Left lung (tissue), 10 donors: ENCODE data around the gene HSD17B1. TPM values are rescaled to one million over a fixed set of nuclear protein-coding genes. Genes with fewer than 3 reads are reported as not detected.
"Not testable (repeated sequence)": the region's sequence is repeated elsewhere in the genome, so short reads cannot be mapped to it uniquely, and the experiment has no call there.

Source experiments
- ATAC-seq: fragments of 200-7000 bp; cut with Tn5 transposase; one replicate; pipeline ENCODE4 v1.9.1; 2020; ENCODE audit warnings: moderate library complexity
- DNase-seq, 4 donors: peaks; one replicate each; pipeline ENCODE4 v3.0.0-alpha.2; 2013 to 2020
- H3K27ac ChIP-seq, 2 donors: fragments of 200-600 bp; sonication (generic) in 1 of 2; one replicate each; pipeline versions ENCODE4 v1.5.0 to v1.8.0; 2020 to 2021
- H3K27me3 ChIP-seq, 2 donors: fragments of 200-600 bp; sonication (generic) in 1 of 2; one replicate each; pipeline versions ENCODE4 v1.5.0 to v1.8.0; 2020 to 2021
- H3K36me3 ChIP-seq, 2 donors: fragments of 200-600 bp; sonication (generic) in 1 of 2; one replicate each; pipeline versions ENCODE4 v1.5.0 to v1.8.0; 2020 to 2021
- H3K4me1 ChIP-seq, 2 donors: fragments of 200-600 bp; one replicate each; pipeline ENCODE4 v1.8.0; 2021
- H3K4me3 ChIP-seq, 2 donors: fragments of 200-600 bp; sonication (generic) in 1 of 2; one replicate each; pipeline versions ENCODE4 v1.5.0 to v1.8.0; 2020 to 2021; ENCODE audit warnings: mild to moderate bottlenecking in 1 of 2
- H3K9me3 ChIP-seq, 2 donors: fragments of 200-600 bp; sonication (generic) in 1 of 2; one replicate each; pipeline versions ENCODE4 v1.5.0 to v1.8.0; 2020 to 2021
- CTCF ChIP-seq, 2 donors: fragments of 200-600 bp; sonication (generic) in 1 of 2; IDR thresholded peaks; one replicate each; pipeline versions ENCODE4 v1.5.0 to v1.8.0; 2021; ENCODE audit warnings: antibody characterized with exemption in 2 of 2
- intact Hi-C, 2 donors: fragments of 100-400 bp; cut with DNase I; formaldehyde crosslinking; loops; one replicate each; pipeline versions ENCODE4 v1.11.2 to v1.14.2; 2022
- polyA plus RNA-seq, 6 donors: library from polyadenylated mRNA; unstranded; fragments of 120-200 nt; gene quantifications; one replicate each; pipeline ENCODE4 v1.2.1, GENCODE V29; 2013; ENCODE audit not compliant: insufficient read length in 6 of 6
- total RNA-seq, 2 donors: library from RNA; stranded (reverse); fragmentation: NEBNext Ultra II Directional; extraction: Animal tissue kit (Norgen Biotek cat#: 25700); gene quantifications; one replicate each; pipeline ENCODE4 v1.2.1, GENCODE V29; 2021
- donor health status: DM: no; HTN: yes; CAD: no.
- donor health status: DM: no; HTN: no; CAD: no.

HSD17B1 gene
- total and polyA plus RNA-seq, 8 donors, result 1.2 to 5.8 (median 4.2) TPM

DNA sequence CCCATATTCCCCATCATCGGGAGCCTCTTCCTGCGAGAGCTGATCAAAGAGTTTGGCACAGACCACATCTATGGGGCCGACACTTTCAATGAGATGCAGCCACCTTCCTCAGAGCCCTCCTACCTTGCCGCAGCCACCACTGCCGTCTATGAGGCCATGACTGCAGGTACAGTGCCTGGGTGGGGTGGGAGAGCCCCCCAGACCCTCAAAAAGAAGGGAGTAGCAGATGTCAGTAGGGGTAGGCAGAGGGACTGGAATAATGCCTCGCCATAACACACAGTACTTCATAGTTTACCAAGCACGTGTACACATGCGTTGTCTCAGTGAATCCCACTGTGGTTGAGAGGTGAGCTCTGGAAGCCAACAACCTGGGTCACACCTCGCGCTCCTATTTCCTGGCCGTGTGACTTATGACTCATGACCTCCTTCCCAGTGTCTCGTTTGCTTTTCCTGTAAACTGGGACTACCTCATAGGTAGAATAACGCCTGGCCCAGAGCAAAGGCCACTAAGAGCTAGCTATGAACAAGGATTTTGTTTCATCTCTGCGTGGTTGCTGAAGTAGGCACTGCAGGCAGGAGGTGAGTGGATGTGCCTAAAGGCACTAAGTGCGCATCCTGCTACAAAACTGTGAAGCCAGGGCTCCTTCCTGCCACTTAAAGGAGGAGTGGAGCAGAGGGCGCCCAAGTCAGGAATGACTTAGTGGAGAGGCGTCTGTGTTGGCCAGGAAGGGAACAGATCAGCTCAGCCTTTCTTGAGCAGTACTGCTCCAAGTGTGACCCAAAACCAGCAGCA, 11.5 kb upstream of the HSD17B1 start:
- DNase-seq (no peak), ATAC-seq (no peak)
- H3K9me3 ChIP-seq, result no peaks in the 10 kb centered on the region
- H3K36me3 ChIP-seq, result peaks cover 0 to 69% of the 10 kb centered on the region in 2 donors
- intact Hi-C loops, result no loop called here
- H3K4me1 ChIP-seq, result peaks cover 5 to 25% of the 10 kb centered on the region in 2 donors
- TF ChIP-seq CTCF (IDR thresholded peaks at IDR 0.05), result no peak
- H3K27me3 ChIP-seq, result no peaks in the 10 kb centered on the region
- H3K27ac ChIP-seq, result no peak overlapping the region
- no peak overlapping the region for H3K4me3 ChIP-seq

GRCh38 chr17:42543190-42544079, 9.3 kb upstream of the HSD17B1 start:
- Histone ChIP-seq H3K4me3 (no peak overlapping the region), H3K27ac (no peak overlapping the region), H3K36me3 (peaks cover 0 to 64% of the 10 kb centered on the region in 2 donors), H3K4me1 (peaks cover 0 to 12% of the 10 kb centered on the region in 2 donors), H3K27me3 (peaks cover 0 to 11% of the 10 kb centered on the region in 2 donors), H3K9me3 (no peaks in the 10 kb centered on the region)
- no peak for DNase-seq
- ATAC-seq, result no peak
- no peak for TF ChIP-seq CTCF (IDR thresholded peaks at IDR 0.05)
- intact Hi-C loops, result no loop called here

GRCh38 chr17:42544874-42545283, 7.8 kb upstream of the HSD17B1 start:
- peaks cover 0 to 20% of the 10 kb centered on the region in 2 donors for H3K27me3 ChIP-seq
- DNase-seq (no peak), ATAC-seq (no peak)
- H3K4me3 ChIP-seq, result no peak overlapping the region
- intact Hi-C loops, result no loop called here
- H3K4me1 ChIP-seq, result peaks cover 0 to 19% of the 10 kb centered on the region in 2 donors
- no peak for TF ChIP-seq CTCF (IDR thresholded peaks at IDR 0.05)
- H3K36me3 ChIP-seq, result peaks cover 0 to 52% of the 10 kb centered on the region in 2 donors
- H3K9me3 ChIP-seq, result no peaks in the 10 kb centered on the region
- no peak overlapping the region for H3K27ac ChIP-seq

- H3K27ac ChIP-seq, DNase-seq, intact Hi-C loops, H3K9me3 ChIP-seq, ATAC-seq, H3K4me3 ChIP-seq: not testable (repeated sequence)
- Histone ChIP-seq H3K27me3 (peaks cover 0 to 20% of the 10 kb centered on the region in 2 donors), H3K36me3 (peaks cover 0 to 41% of the 10 kb centered on the region in 2 donors), H3K4me1 (peaks cover 0 to 17% of the 10 kb centered on the region in 2 donors)
These were observed 6.8 kb upstream of the HSD17B1 start for GRCh38 chr17:42545755-42546505.

GRCh38 chr17:42547001-42547461, 5.7 kb upstream of the HSD17B1 start:
- Histone ChIP-seq H3K27ac (no peak overlapping the region), H3K9me3 (no peaks in the 10 kb centered on the region), H3K27me3 (peaks cover 0 to 20% of the 10 kb centered on the region in 2 donors), H3K4me1 (peaks cover 0 to 12% of the 10 kb centered on the region in 2 donors), H3K36me3 (peaks cover 0 to 30% of the 10 kb centered on the region in 2 donors), H3K4me3 (no peak overlapping the region)
- intact Hi-C loops, result no loop called here
- no peak for ATAC-seq
- no peak for TF ChIP-seq CTCF (IDR thresholded peaks at IDR 0.05)
- no peak for DNase-seq
